ENCODE results near the gene KCNJ15.

GRCh38 chr21:38301321-38302214, 44.8 kb downstream of the KCNJ15 start:
- TF ChIP-seq CTCF (IDR thresholded peaks at IDR 0.05) (no peak), POLR2AphosphoS5 (IDR thresholded peaks at IDR 0.05) (no peak), POLR2A (IDR thresholded peaks at IDR 0.05) (no peak)
